Measurements from ENCODE around the gene OGFR.

GRCh38 chr20:62814060-62814708 lies 9.5 kb downstream of the OGFR start:
- TF ChIP-seq CTCF (IDR thresholded peaks at IDR 0.05; ENCODE audit: extremely low read depth in 1 of 2, insufficient read depth in 1 of 2, low read depth in 1 of 2, low read length in 2 of 2) (no peak), POLR2AphosphoS5 (IDR thresholded peaks at IDR 0.05; ENCODE audit: insufficient read depth, low read depth, low read length) (no peak), POLR2A (IDR thresholded peaks at IDR 0.05; ENCODE audit: low read depth, low read length) (no peak)
